ENCODE measurements around the gene SLC25A34. TPM values are rescaled to one million over a fixed set of nuclear protein-coding genes. Genes with fewer than 3 reads are reported as not detected.

SLC25A34 gene
- total and polyA plus RNA-seq, 2 donors = 0.90 to 1.3 TPM

GRCh38 chr1:15733218-15733725, 2.8 kb upstream of the SLC25A34 start:
- H3K36me3 ChIP-seq (ENCODE audit: insufficient read depth) = peaks cover 7% of the 10 kb centered on the region
- H3K4me1 ChIP-seq (ENCODE audit: insufficient read depth) = no peaks in the 10 kb centered on the region
- H3K27ac ChIP-seq (ENCODE audit: low read depth) = no peak overlapping the region
- no peak overlapping the region for H3K4me3 ChIP-seq (ENCODE audit: low read depth, low read length)
- no peak for DNase-seq (ENCODE audit: extremely low spot score)
- 89% methylated on average over 11 of the region's 11 CpGs for WGBS

- 90% methylated on average over 27 of the region's 27 CpGs for WGBS
- Histone ChIP-seq H3K4me3 (ENCODE audit: low read depth, low read length) (no peak overlapping the region), H3K36me3 (ENCODE audit: insufficient read depth) (peaks cover 4% of the 10 kb centered on the region), H3K4me1 (ENCODE audit: insufficient read depth) (no peaks in the 10 kb centered on the region), H3K27ac (ENCODE audit: low read depth) (no peak overlapping the region)
- no peak for DNase-seq (ENCODE audit: extremely low spot score)
These were observed 2.3 kb upstream of the SLC25A34 start for GRCh38 chr1:15733726-15734226.

- WGBS = 75% methylated on average over 13 of the region's 13 CpGs
- Histone ChIP-seq H3K36me3 (ENCODE audit: insufficient read depth) (peaks cover 4% of the 10 kb centered on the region), H3K27ac (ENCODE audit: low read depth) (no peak overlapping the region)
These were observed 1.8 kb upstream of the SLC25A34 start for GRCh38 chr1:15734296-15734695.

GRCh38 chr1:15734901-15735300, 1.2 kb upstream of the SLC25A34 start:
- DNase-seq (ENCODE audit: extremely low spot score) = no peak
- H3K36me3 ChIP-seq (ENCODE audit: insufficient read depth) = peaks cover 4% of the 10 kb centered on the region
- H3K27ac ChIP-seq (ENCODE audit: low read depth) = no peak overlapping the region
- H3K4me1 ChIP-seq (ENCODE audit: insufficient read depth) = no peaks in the 10 kb centered on the region
- WGBS = 74% methylated on average over 17 of the region's 17 CpGs
- no peak overlapping the region for H3K4me3 ChIP-seq (ENCODE audit: low read depth, low read length)

More at GRCh38 chr1:15734296-15734695, 1.8 kb upstream of the SLC25A34 start:
- no peaks in the 10 kb centered on the region for H3K4me1 ChIP-seq (ENCODE audit: insufficient read depth)
- DNase-seq (ENCODE audit: extremely low spot score) = no peak
- H3K4me3 ChIP-seq (ENCODE audit: low read depth, low read length) = no peak overlapping the region

- DNase-seq (ENCODE audit: extremely low spot score) = no peak
- Histone ChIP-seq H3K4me3 (ENCODE audit: low read depth, low read length) (no peak overlapping the region), H3K27ac (ENCODE audit: low read depth) (no peak overlapping the region), H3K36me3 (ENCODE audit: insufficient read depth) (peaks cover 4% of the 10 kb centered on the region), H3K4me1 (ENCODE audit: insufficient read depth) (no peaks in the 10 kb centered on the region)
- 80% methylated on average over 12 of the region's 12 CpGs for WGBS
These were observed 587 bp upstream of the SLC25A34 start for GRCh38 chr1:15735304-15736037.

GRCh38 chr1:15736892-15737261, 819 bp downstream of the SLC25A34 start:
- peaks cover 3% of the 10 kb centered on the region for H3K36me3 ChIP-seq (ENCODE audit: insufficient read depth)
- no peak overlapping the region for H3K27ac ChIP-seq (ENCODE audit: low read depth)
- no peak overlapping the region for H3K4me3 ChIP-seq (ENCODE audit: low read depth, low read length)
- DNase-seq (ENCODE audit: extremely low spot score) = no peak
- no peaks in the 10 kb centered on the region for H3K4me1 ChIP-seq (ENCODE audit: insufficient read depth)
- 42% methylated on average over 6 of the region's 6 CpGs for WGBS

GRCh38 chr1:15737324-15738319, 1.6 kb downstream of the SLC25A34 start:
- WGBS = 87% methylated on average over 20 of the region's 20 CpGs
- Histone ChIP-seq H3K4me3 (ENCODE audit: low read depth, low read length) (no peak overlapping the region), H3K27ac (ENCODE audit: low read depth) (no peak overlapping the region), H3K4me1 (ENCODE audit: insufficient read depth) (no peaks in the 10 kb centered on the region), H3K36me3 (ENCODE audit: insufficient read depth) (peaks cover 1% of the 10 kb centered on the region)
- DNase-seq (ENCODE audit: extremely low spot score) = no peak

- DNase-seq (ENCODE audit: extremely low spot score) = no peak
- no peak overlapping the region for H3K4me3 ChIP-seq (ENCODE audit: low read depth, low read length)
- no peaks in the 10 kb centered on the region for H3K4me1 ChIP-seq (ENCODE audit: insufficient read depth)
- peaks cover 1% of the 10 kb centered on the region for H3K36me3 ChIP-seq (ENCODE audit: insufficient read depth)
- H3K27ac ChIP-seq (ENCODE audit: low read depth) = no peak overlapping the region
- 83% methylated on average over 15 of the region's 15 CpGs for whole genome bisulfite sequencing
These were observed 2.5 kb downstream of the SLC25A34 start for GRCh38 chr1:15738416-15739113.

- 81% methylated on average over 16 of the region's 16 CpGs for WGBS
- H3K36me3 ChIP-seq (ENCODE audit: insufficient read depth) = no peaks in the 10 kb centered on the region
- no peak for DNase-seq (ENCODE audit: extremely low spot score)
- no peak overlapping the region for H3K4me3 ChIP-seq (ENCODE audit: low read depth, low read length)
- H3K4me1 ChIP-seq (ENCODE audit: insufficient read depth) = no peaks in the 10 kb centered on the region
- no peak overlapping the region for H3K27ac ChIP-seq (ENCODE audit: low read depth)
These were observed 3.2 kb downstream of the SLC25A34 start for GRCh38 chr1:15739259-15739658.

- no peaks in the 10 kb centered on the region for H3K4me1 ChIP-seq (ENCODE audit: insufficient read depth)
- WGBS = 86% methylated on average over 7 of the region's 7 CpGs
These were observed 3.7 kb downstream of the SLC25A34 start for GRCh38 chr1:15739745-15740144.

GRCh38 chr1:15740924-15741850, 5.1 kb downstream of the SLC25A34 start:
- no peak for DNase-seq (ENCODE audit: extremely low spot score)
- no peak overlapping the region for H3K27ac ChIP-seq (ENCODE audit: low read depth)

More at GRCh38 chr1:15739745-15740144, 3.7 kb downstream of the SLC25A34 start:
- Histone ChIP-seq H3K27ac (ENCODE audit: low read depth) (no peak overlapping the region), H3K4me3 (ENCODE audit: low read depth, low read length) (no peak overlapping the region), H3K36me3 (ENCODE audit: insufficient read depth) (no peaks in the 10 kb centered on the region)
- DNase-seq (ENCODE audit: extremely low spot score) = no peak

GRCh38 chr1:15742339-15742801, 6.3 kb downstream of the SLC25A34 start, which contains the start of gene TMEM82:
Gene TMEM82, plus strand, starts transcription at chr1:15742499. Its CDS starts 61 bp downstream, at chr1:15742560.
- no peak for DNase-seq (ENCODE audit: extremely low spot score)
- Histone ChIP-seq H3K27ac (ENCODE audit: low read depth) (no peak within 1 kb of the TSS), H3K4me1 (ENCODE audit: insufficient read depth) (no peaks in the 10 kb centered on the region), H3K4me3 (ENCODE audit: low read depth, low read length) (no peak within 1 kb of the TSS), H3K36me3 (ENCODE audit: insufficient read depth) (no peaks in the 10 kb centered on the region)
- WGBS = 32% methylated on average over 14 of the region's 14 CpGs

More at GRCh38 chr1:15740924-15741850, 5.1 kb downstream of the SLC25A34 start:
- no peak overlapping the region for H3K4me3 ChIP-seq (ENCODE audit: low read depth, low read length)
- WGBS = 57% methylated on average over 27 of the region's 27 CpGs
- no peaks in the 10 kb centered on the region for H3K36me3 ChIP-seq (ENCODE audit: insufficient read depth)
- no peaks in the 10 kb centered on the region for H3K4me1 ChIP-seq (ENCODE audit: insufficient read depth)
